Neural cell (in vitro differentiated cells): ENCODE measurements around the gene TCP11. TPM values are rescaled to one million over a fixed set of nuclear protein-coding genes. Genes with fewer than 3 reads are reported as not detected.

ENCODE experiments used
- H2AFZ ChIP-seq: fragments of 200-600, 300-800 bp; sonication (generic), shearing (Covaris generic); 2 replicates; pipeline ENCODE4 v1.6.0; 2014; ENCODE audit warnings: low read depth, mild to moderate bottlenecking, antibody characterized with exemption, low read length, moderate library complexity
- H3F3A ChIP-seq: fragments of 200-600 bp; shearing (Covaris generic); 2 replicates; pipeline ENCODE4 v1.6.1; 2016; ENCODE audit warnings: mild to moderate bottlenecking, moderate library complexity, mixed read lengths, antibody characterized with exemption, low read length; ENCODE audit not compliant: insufficient read depth, poor library complexity, severe bottlenecking
- H3K27ac ChIP-seq: fragments of 200-600, 300-800 bp; sonication (generic), shearing (Covaris generic); 2 replicates; pipeline ENCODE4 v1.5.1; 2014; ENCODE audit warnings: mild to moderate bottlenecking, low read length, moderate library complexity
- H3K27me3 ChIP-seq: fragments of 300-800, 200-600 bp; sonication (generic), shearing (Covaris generic); 2 replicates; pipeline ENCODE4 v1.6.0; 2014; ENCODE audit warnings: mild to moderate bottlenecking, low read depth, low read length, moderate library complexity; ENCODE audit not compliant: insufficient read depth
- H3K36me3 ChIP-seq: fragments of 300-800, 200-600 bp; sonication (generic), shearing (Covaris generic); 2 replicates; pipeline ENCODE4 v1.5.1; 2014; ENCODE audit warnings: mild to moderate bottlenecking, antibody characterized with exemption, low read length, moderate library complexity; ENCODE audit not compliant: insufficient read depth
- H3K4me2 ChIP-seq: fragments of 300-800, 200-600 bp; sonication (generic), shearing (Covaris generic); 2 replicates; pipeline ENCODE4 v1.6.0; 2014; ENCODE audit warnings: mild to moderate bottlenecking, low read length
- H3K4me3 ChIP-seq: fragments of 300-800, 200-600 bp; sonication (generic), shearing (Covaris generic); 2 replicates; pipeline ENCODE4 v1.5.1; 2014; ENCODE audit warnings: mild to moderate bottlenecking, low read length, moderate library complexity
- H3K79me2 ChIP-seq: fragments of 200-600 bp; shearing (Covaris generic); replicated peaks from 2 replicates; pipeline ENCODE4 v1.6.0; 2014; ENCODE audit warnings: mild to moderate bottlenecking, low read length, moderate library complexity; ENCODE audit not compliant: insufficient read depth
- H3K9ac ChIP-seq: fragments of 300-800, 200-600 bp; sonication (generic), shearing (Covaris generic); 2 replicates; pipeline ENCODE4 v1.6.1; 2016; ENCODE audit warnings: mild to moderate bottlenecking, low read length, mixed read lengths
- H3K9me2 ChIP-seq: fragments of 200-600 bp; shearing (Covaris generic); 2 replicates; pipeline ENCODE4 v1.6.1; 2016; ENCODE audit warnings: mild to moderate bottlenecking, low read length, mixed read lengths; ENCODE audit not compliant: insufficient read depth
- H3K9me3 ChIP-seq: fragments of 200-600, 300-800 bp; sonication (generic), shearing (Covaris generic); 2 replicates; pipeline ENCODE4 v1.6.1; 2016; ENCODE audit warnings: mild to moderate bottlenecking, mixed run types, low read length, moderate library complexity, mixed read lengths
- H4K20me1 ChIP-seq: fragments of 200-600 bp; shearing (Covaris generic); 2 replicates; pipeline ENCODE4 v1.6.1; 2016; ENCODE audit warnings: mild to moderate bottlenecking, mixed run types; ENCODE audit not compliant: insufficient read depth
- EP300 ChIP-seq: fragments of 450-650 bp; conservative IDR thresholded peaks from 2 replicates; pipeline ENCODE4 v1.6.1; 2014; ENCODE audit warnings: antibody characterized with exemption, mild to moderate bottlenecking, moderate library complexity; ENCODE audit not compliant: poor library complexity, severe bottlenecking
- EZH2 ChIP-seq: fragments of 200-600, 300-800 bp; shearing (Covaris generic), sonication (generic); IDR thresholded peaks from 2 replicates; pipeline ENCODE4 v1.6.1; 2014; ENCODE audit warnings: antibody characterized with exemption, low read length, borderline replicate concordance, mild to moderate bottlenecking; ENCODE audit not compliant: insufficient read depth, poor library complexity, severe bottlenecking
- MXI1 ChIP-seq: fragments of 450-650 bp; conservative IDR thresholded peaks from 2 replicates; pipeline ENCODE4 v1.6.1; 2014; ENCODE audit warnings: antibody characterized with exemption, mild to moderate bottlenecking; ENCODE audit not compliant: poor library complexity, severe bottlenecking
- POLR2AphosphoS5 ChIP-seq: IDR thresholded peaks from 2 replicates; pipeline ENCODE4 v1.6.1; 2012
- RAD21 ChIP-seq: fragments of 450-650 bp; conservative IDR thresholded peaks from 2 replicates; pipeline ENCODE4 v1.6.1; 2014; ENCODE audit warnings: antibody characterized with exemption, mild to moderate bottlenecking, moderate library complexity
- SMC3 ChIP-seq: fragments of 450-650 bp; conservative IDR thresholded peaks from 2 replicates; pipeline ENCODE4 v1.6.1; 2014; ENCODE audit warnings: antibody characterized with exemption, mild to moderate bottlenecking, moderate library complexity; ENCODE audit not compliant: poor library complexity
- TAF1 ChIP-seq: IDR thresholded peaks from 2 replicates; pipeline ENCODE4 v1.6.1; 2012; ENCODE audit warnings: low read depth
- polyA plus RNA-seq: library from polyadenylated mRNA; depleted of rRNA; stranded (reverse); fragments of >200 nt; gene quantifications from 2 replicates; pipeline ENCODE4 v1.2.3, GENCODE V29; 2014
- TF ChIP-seq, protein P1 (sequence below): fragments of 450-650 bp; IDR thresholded peaks from 2 replicates; pipeline ENCODE4 v1.5.1; 2014; ENCODE audit warnings: antibody characterized with exemption, mild to moderate bottlenecking, moderate library complexity; ENCODE audit not compliant: poor library complexity, severe bottlenecking
- TF ChIP-seq, protein P2 (sequence below): IDR thresholded peaks from 2 replicates; pipeline ENCODE4 v1.6.1; 2012; ENCODE audit warnings: borderline replicate concordance

TCP11 gene
- polyA plus RNA-seq, 1 donor from 2014 or later: not detected

- H2AFZ ChIP-seq: no peak overlapping the region
- no peaks in the 10 kb centered on the region for H3K36me3 ChIP-seq
- H3K27me3 ChIP-seq: no peaks in the 10 kb centered on the region
- H3K27ac ChIP-seq: no peak overlapping the region
- H3K9ac ChIP-seq: no peak overlapping the region
- H3K9me2 ChIP-seq: no peaks in the 10 kb centered on the region
- no peaks in the 10 kb centered on the region for H3K79me2 ChIP-seq
- H4K20me1 ChIP-seq: no peaks in the 10 kb centered on the region
- TF ChIP-seq, protein P1, sequence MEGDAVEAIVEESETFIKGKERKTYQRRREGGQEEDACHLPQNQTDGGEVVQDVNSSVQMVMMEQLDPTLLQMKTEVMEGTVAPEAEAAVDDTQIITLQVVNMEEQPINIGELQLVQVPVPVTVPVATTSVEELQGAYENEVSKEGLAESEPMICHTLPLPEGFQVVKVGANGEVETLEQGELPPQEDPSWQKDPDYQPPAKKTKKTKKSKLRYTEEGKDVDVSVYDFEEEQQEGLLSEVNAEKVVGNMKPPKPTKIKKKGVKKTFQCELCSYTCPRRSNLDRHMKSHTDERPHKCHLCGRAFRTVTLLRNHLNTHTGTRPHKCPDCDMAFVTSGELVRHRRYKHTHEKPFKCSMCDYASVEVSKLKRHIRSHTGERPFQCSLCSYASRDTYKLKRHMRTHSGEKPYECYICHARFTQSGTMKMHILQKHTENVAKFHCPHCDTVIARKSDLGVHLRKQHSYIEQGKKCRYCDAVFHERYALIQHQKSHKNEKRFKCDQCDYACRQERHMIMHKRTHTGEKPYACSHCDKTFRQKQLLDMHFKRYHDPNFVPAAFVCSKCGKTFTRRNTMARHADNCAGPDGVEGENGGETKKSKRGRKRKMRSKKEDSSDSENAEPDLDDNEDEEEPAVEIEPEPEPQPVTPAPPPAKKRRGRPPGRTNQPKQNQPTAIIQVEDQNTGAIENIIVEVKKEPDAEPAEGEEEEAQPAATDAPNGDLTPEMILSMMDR: no peak
- TF ChIP-seq EZH2: no peak
- no peak for TF ChIP-seq EP300
- TF ChIP-seq POLR2AphosphoS5: no peak
- TF ChIP-seq TAF1: no peak
- H3K4me2 ChIP-seq: no peak overlapping the region
- H3F3A ChIP-seq: no peaks in the 10 kb centered on the region
- no peaks in the 10 kb centered on the region for H3K9me3 ChIP-seq
- no peak overlapping the region for H3K4me3 ChIP-seq
These were observed 22.7 kb upstream of the TCP11 start for GRCh38 chr6:35163836-35164235.

GRCh38 chr6:35161776-35162607 lies 20.9 kb upstream of the TCP11 start:
- Histone ChIP-seq H3K27me3 (no peaks in the 10 kb centered on the region), H3K36me3 (no peaks in the 10 kb centered on the region)

More at GRCh38 chr6:35161776-35162607, 20.9 kb upstream of the TCP11 start:
- Histone ChIP-seq H3K9me3 (no peaks in the 10 kb centered on the region), H3K27ac (no peak overlapping the region), H2AFZ (no peak overlapping the region), H3K79me2 (no peaks in the 10 kb centered on the region), H3K9ac (no peak overlapping the region), H3K4me2 (no peak overlapping the region), H4K20me1 (no peaks in the 10 kb centered on the region), H3F3A (no peaks in the 10 kb centered on the region), H3K4me3 (no peak overlapping the region), H3K9me2 (no peaks in the 10 kb centered on the region)
- TF ChIP-seq, protein P2, sequence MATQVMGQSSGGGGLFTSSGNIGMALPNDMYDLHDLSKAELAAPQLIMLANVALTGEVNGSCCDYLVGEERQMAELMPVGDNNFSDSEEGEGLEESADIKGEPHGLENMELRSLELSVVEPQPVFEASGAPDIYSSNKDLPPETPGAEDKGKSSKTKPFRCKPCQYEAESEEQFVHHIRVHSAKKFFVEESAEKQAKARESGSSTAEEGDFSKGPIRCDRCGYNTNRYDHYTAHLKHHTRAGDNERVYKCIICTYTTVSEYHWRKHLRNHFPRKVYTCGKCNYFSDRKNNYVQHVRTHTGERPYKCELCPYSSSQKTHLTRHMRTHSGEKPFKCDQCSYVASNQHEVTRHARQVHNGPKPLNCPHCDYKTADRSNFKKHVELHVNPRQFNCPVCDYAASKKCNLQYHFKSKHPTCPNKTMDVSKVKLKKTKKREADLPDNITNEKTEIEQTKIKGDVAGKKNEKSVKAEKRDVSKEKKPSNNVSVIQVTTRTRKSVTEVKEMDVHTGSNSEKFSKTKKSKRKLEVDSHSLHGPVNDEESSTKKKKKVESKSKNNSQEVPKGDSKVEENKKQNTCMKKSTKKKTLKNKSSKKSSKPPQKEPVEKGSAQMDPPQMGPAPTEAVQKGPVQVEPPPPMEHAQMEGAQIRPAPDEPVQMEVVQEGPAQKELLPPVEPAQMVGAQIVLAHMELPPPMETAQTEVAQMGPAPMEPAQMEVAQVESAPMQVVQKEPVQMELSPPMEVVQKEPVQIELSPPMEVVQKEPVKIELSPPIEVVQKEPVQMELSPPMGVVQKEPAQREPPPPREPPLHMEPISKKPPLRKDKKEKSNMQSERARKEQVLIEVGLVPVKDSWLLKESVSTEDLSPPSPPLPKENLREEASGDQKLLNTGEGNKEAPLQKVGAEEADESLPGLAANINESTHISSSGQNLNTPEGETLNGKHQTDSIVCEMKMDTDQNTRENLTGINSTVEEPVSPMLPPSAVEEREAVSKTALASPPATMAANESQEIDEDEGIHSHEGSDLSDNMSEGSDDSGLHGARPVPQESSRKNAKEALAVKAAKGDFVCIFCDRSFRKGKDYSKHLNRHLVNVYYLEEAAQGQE: no peak
- TF ChIP-seq EP300 (no peak), EZH2 (no peak), MXI1 (no peak), RAD21 (no peak), SMC3 (no peak), TAF1 (no peak), POLR2AphosphoS5 (no peak)
- TF ChIP-seq, protein P1: no peak
